Endothelial cell of umbilical vein (primary cell): ENCODE results near the gene WDR7. TPM values are rescaled to one million over a fixed set of nuclear protein-coding genes. Genes with fewer than 3 reads are reported as not detected.

ENCODE experiments used
- BruUV-seq: library from RNA; stranded (reverse); fragments of 400-500 nt; replicated peaks from 2 replicates; lab custom pipeline; 2021; lab: Mats Ljungman, UMichigan
- CTCF ChIA-PET: fragments of 300-600, 350-600 bp; sonication (Branson Sonifier 250); formaldehyde crosslinking; loops from one replicate; lab custom pipeline; 2021; ENCODE audit warnings: antibody characterized with exemption, inconsistent platforms; lab: Charles Lee
- POLR2A ChIA-PET: fragments of 300-600, 350-600 bp; sonication (Branson Sonifier 250); formaldehyde crosslinking; loops from one replicate; lab custom pipeline; 2021; ENCODE audit warnings: antibody characterized with exemption, inconsistent platforms; lab: Charles Lee
- DNase-seq: peaks from one replicate; pipeline ENCODE4 v3.0.0-alpha.2; 2011; ENCODE audit warnings: low read depth, low spot score
- FAIRE-seq: peaks from 2 replicates; lab custom pipeline; 2011; peaks lifted over from hg19 to GRCh38; lab: Jason Lieb, UNC
- H2AFZ ChIP-seq: 2 replicates; pipeline ENCODE4 v1.6.0; 2012; ENCODE audit warnings: low read depth, low read length, control low read depth, inconsistent platforms
- H3K27ac ChIP-seq: 2 replicates; pipeline ENCODE4 v1.5.1; 2011; ENCODE audit warnings: low read depth, mild to moderate bottlenecking, control low read depth, low read length, moderate library complexity; ENCODE audit not compliant: insufficient read depth
- H3K27me3 ChIP-seq, 2 experiments: 2 replicates each; pipeline versions ENCODE4 v1.6.0 to v1.6.1; 2011; ENCODE audit warnings: low read length in 2 of 2, mixed read lengths in 1 of 2; ENCODE audit not compliant: control insufficient read depth in 2 of 2, insufficient read depth in 2 of 2
- H3K36me3 ChIP-seq, 2 experiments: 2 replicates in 1 of 2; 3 replicates in 1 of 2; pipeline ENCODE4 v1.5.1; 2011; ENCODE audit warnings: low read length in 2 of 2, mild to moderate bottlenecking in 1 of 2, moderate library complexity in 1 of 2; ENCODE audit not compliant: control insufficient read depth in 2 of 2, insufficient read depth in 2 of 2; ENCODE audit errors: extremely low read depth in 1 of 2
- H3K4me1 ChIP-seq: 3 replicates; pipeline ENCODE4 v1.5.1; 2011; ENCODE audit warnings: mild to moderate bottlenecking, low read length; ENCODE audit not compliant: control insufficient read depth, insufficient read depth; ENCODE audit errors: extremely low read depth
- H3K4me2 ChIP-seq: 2 replicates; pipeline ENCODE4 v1.6.1; 2011; ENCODE audit warnings: low read length, control low read depth, mixed read lengths; ENCODE audit not compliant: insufficient read depth
- H3K4me3 ChIP-seq, 3 experiments: fragments of 200-600 bp in 1 of 3; sonication (generic), shearing (Covaris generic) in 1 of 3; replicated peaks in 1 of 3; 2 replicates each; pipeline ENCODE4 v1.5.1; 2011 to 2016; ENCODE audit warnings: control low read depth in 3 of 3, low read length in 3 of 3, mild to moderate bottlenecking in 2 of 3, inconsistent platforms in 1 of 3, low read depth in 1 of 3, moderate library complexity in 1 of 3; ENCODE audit not compliant: insufficient read depth in 1 of 3
- H3K79me2 ChIP-seq: 2 replicates; pipeline ENCODE4 v1.6.0; 2012; ENCODE audit warnings: low read length, inconsistent platforms; ENCODE audit not compliant: control insufficient read depth, insufficient read depth
- H3K9ac ChIP-seq: replicated peaks from 2 replicates; pipeline ENCODE3; 2011; ENCODE audit warnings: low read length, control low read depth; ENCODE audit not compliant: insufficient read depth; ENCODE audit errors: extremely low read depth
- H3K9me1 ChIP-seq: replicated peaks from 3 replicates; pipeline ENCODE4 v1.6.0; 2011; ENCODE audit warnings: mild to moderate bottlenecking, low read length; ENCODE audit not compliant: control insufficient read depth, insufficient read depth; ENCODE audit errors: extremely low read depth
- H3K9me3 ChIP-seq: replicated peaks from 2 replicates; pipeline ENCODE4 v1.5.1; 2012; ENCODE audit warnings: low read length, inconsistent platforms; ENCODE audit not compliant: control insufficient read depth, insufficient read depth
- H4K20me1 ChIP-seq: replicated peaks from 2 replicates; pipeline ENCODE3; 2011; ENCODE audit warnings: mild to moderate bottlenecking, low read length; ENCODE audit not compliant: control insufficient read depth, insufficient read depth; ENCODE audit errors: extremely low read depth
- EZH2 ChIP-seq: IDR thresholded peaks from 2 replicates; pipeline ENCODE4 v1.6.1; 2012; ENCODE audit warnings: borderline replicate concordance, low read depth, mild to moderate bottlenecking, moderate library complexity, low read length, inconsistent platforms; ENCODE audit not compliant: severe bottlenecking
- FOS ChIP-seq: IDR thresholded peaks from 2 replicates; pipeline ENCODE4 v1.6.1; 2011; ENCODE audit warnings: mild to moderate bottlenecking, low read length, moderate library complexity, borderline replicate concordance; ENCODE audit not compliant: insufficient read depth
- GATA2 ChIP-seq: IDR thresholded peaks from 2 replicates; pipeline ENCODE4 v1.7.0; 2011; ENCODE audit warnings: low read depth, mild to moderate bottlenecking, moderate library complexity, mixed read lengths, low read length; ENCODE audit not compliant: insufficient read length, insufficient read depth
- JUN ChIP-seq: IDR thresholded peaks from 2 replicates; pipeline ENCODE4 v1.6.1; 2011; ENCODE audit warnings: borderline replicate concordance, low read depth; ENCODE audit not compliant: insufficient read length, insufficient read depth
- MYC ChIP-seq: IDR thresholded peaks from one replicate; pipeline ENCODE4 v1.6.1; 2011; ENCODE audit warnings: mild to moderate bottlenecking, low read depth, low read length
- POLR2A ChIP-seq: IDR thresholded peaks from 2 replicates; pipeline ENCODE4 v1.6.1; 2012; ENCODE audit warnings: low read depth, mild to moderate bottlenecking, control low read depth, low read length
- POLR2AphosphoS5 ChIP-seq: IDR thresholded peaks from 2 replicates; pipeline ENCODE4 v1.6.1; 2012; ENCODE audit warnings: low read depth, mild to moderate bottlenecking, control low read depth, low read length, moderate library complexity; ENCODE audit not compliant: insufficient read depth
- dilution Hi-C: fragments of 300-500 bp; cut with MboI; formaldehyde crosslinking; loops from one replicate; pipeline ENCODE4 v1.15.0; 2019; ENCODE audit warnings: low sequenced_read_pairs; ENCODE audit not compliant: extremely low pct_ligation_motif_present
- intact Hi-C: fragments of 100-400 bp; cut with micrococcal nuclease; formaldehyde crosslinking; loops from one replicate; pipeline ENCODE4 v1.10.0; 2022
- polyA plus RNA-seq, 4 experiments: library from polyadenylated mRNA; depleted of rRNA in 3 of 4; stranded (reverse) in 3 of 4; unstranded in 1 of 4; fragments of >200 nt; gene quantifications; 2 replicates each; pipeline versions ENCODE4 v1.2.1 to v1.2.3, GENCODE V29; 2011 to 2012; ENCODE audit warnings: missing spikeins in 1 of 4
- total RNA-seq: library from RNA; stranded (reverse); gene quantifications from 2 replicates; pipeline ENCODE4 v1.2.3, GENCODE V29; 2021
- TF ChIP-seq, protein P1 (sequence below): IDR thresholded peaks from 2 replicates; pipeline ENCODE4 v1.6.1; 2011; ENCODE audit not compliant: insufficient read depth, insufficient read length
- TF ChIP-seq, protein P2 (sequence below), 2 donors: IDR thresholded peaks; 1 replicate in 1 of 2; 2 replicates in 1 of 2; pipeline ENCODE4 v1.5.1; 2011; ENCODE audit warnings: low read length in 2 of 2, mild to moderate bottlenecking in 2 of 2, moderate library complexity in 2 of 2, control low read depth in 1 of 2, inconsistent platforms in 1 of 2, low read depth in 1 of 2; ENCODE audit not compliant: insufficient read depth in 1 of 2; ENCODE audit errors: extremely low read depth in 1 of 2

Gene WDR7
- total and polyA plus RNA-seq, 2 donors (not counting 3 experiments of a cell fraction or from before 2014, with no cell fraction given) = 5.9 to 19.0 TPM

- Histone ChIP-seq H3K9me3 (no peaks in the 10 kb centered on the region), H3K9ac (no peak overlapping the region), H3K4me3 (no peak overlapping the region), H3K79me2 (no peaks in the 10 kb centered on the region), H3K27ac (no peak overlapping the region), H3K4me1 (peaks cover 14% of the 10 kb centered on the region), H3K9me1 (no peaks in the 10 kb centered on the region), H2AFZ (no peak overlapping the region), H3K36me3 (no peaks in the 10 kb centered on the region), H4K20me1 (no peaks in the 10 kb centered on the region), H3K27me3 (no peaks in the 10 kb centered on the region), H3K4me2 (peak overlapping the region; percentile 31)
- ChIA-PET POLR2A (no interaction called here), CTCF (interaction anchor here (1.3 to 1.4 kb wide), 2 partner anchors 15 to 136 kb away, joined by 4 to 6 read pairs; no protein-coding TSS in a partner anchor)
- peak; percentile 77 for FAIRE-seq
- BruUV-seq = no TSS peak
- intact Hi-C loops (loop anchor here (5.0 kb wide), 1 partner anchor 62 kb away; no protein-coding TSS in a partner anchor), dilution Hi-C loops (no loop called here)
- TF ChIP-seq EZH2 = no peak
- TF ChIP-seq, protein P1, sequence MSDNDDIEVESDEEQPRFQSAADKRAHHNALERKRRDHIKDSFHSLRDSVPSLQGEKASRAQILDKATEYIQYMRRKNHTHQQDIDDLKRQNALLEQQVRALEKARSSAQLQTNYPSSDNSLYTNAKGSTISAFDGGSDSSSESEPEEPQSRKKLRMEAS = no peak
- no peak for TF ChIP-seq MYC
- TF ChIP-seq POLR2AphosphoS5 = peak; percentile 19
- TF ChIP-seq, protein P2, sequence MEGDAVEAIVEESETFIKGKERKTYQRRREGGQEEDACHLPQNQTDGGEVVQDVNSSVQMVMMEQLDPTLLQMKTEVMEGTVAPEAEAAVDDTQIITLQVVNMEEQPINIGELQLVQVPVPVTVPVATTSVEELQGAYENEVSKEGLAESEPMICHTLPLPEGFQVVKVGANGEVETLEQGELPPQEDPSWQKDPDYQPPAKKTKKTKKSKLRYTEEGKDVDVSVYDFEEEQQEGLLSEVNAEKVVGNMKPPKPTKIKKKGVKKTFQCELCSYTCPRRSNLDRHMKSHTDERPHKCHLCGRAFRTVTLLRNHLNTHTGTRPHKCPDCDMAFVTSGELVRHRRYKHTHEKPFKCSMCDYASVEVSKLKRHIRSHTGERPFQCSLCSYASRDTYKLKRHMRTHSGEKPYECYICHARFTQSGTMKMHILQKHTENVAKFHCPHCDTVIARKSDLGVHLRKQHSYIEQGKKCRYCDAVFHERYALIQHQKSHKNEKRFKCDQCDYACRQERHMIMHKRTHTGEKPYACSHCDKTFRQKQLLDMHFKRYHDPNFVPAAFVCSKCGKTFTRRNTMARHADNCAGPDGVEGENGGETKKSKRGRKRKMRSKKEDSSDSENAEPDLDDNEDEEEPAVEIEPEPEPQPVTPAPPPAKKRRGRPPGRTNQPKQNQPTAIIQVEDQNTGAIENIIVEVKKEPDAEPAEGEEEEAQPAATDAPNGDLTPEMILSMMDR (IDR thresholded peaks at IDR 0.05; ENCODE audit: extremely low read depth in 1 of 2, insufficient read depth in 1 of 2, low read depth in 1 of 2, low read length in 2 of 2) = no peak
- no peak for TF ChIP-seq GATA2
- TF ChIP-seq JUN = peak; percentile 74
- TF ChIP-seq FOS = peak; percentile 86
- TF ChIP-seq POLR2A = no peak
- peak; percentile 82 for DNase-seq
Measured at GRCh38 chr18:57004366-57005121, 353.4 kb downstream of the WDR7 start.
